Chondrocyte (in vitro differentiated cells): ENCODE measurements around the gene DUS2. TPM values are rescaled to one million over a fixed set of nuclear protein-coding genes. Genes with fewer than 3 reads are reported as not detected.
"Not testable (repeated sequence)": the region's sequence is repeated elsewhere in the genome, so short reads cannot be mapped to it uniquely, and the experiment has no call there.

Experiments
- DNase-seq: peaks from one replicate; pipeline ENCODE4 v3.0.0; 2021; ENCODE audit warnings: mixed read lengths, low spot score
- H3K27ac Mint-ChIP-seq: one replicate; pipeline ENCODE4 v1.8.0; 2021; ENCODE audit warnings: mild to moderate bottlenecking, moderate library complexity, mixed read lengths; ENCODE audit not compliant: unreplicated experiment
- H3K27me3 Mint-ChIP-seq: 2 replicates; pipeline ENCODE4 v1.8.0; 2021; ENCODE audit warnings: low read depth, mixed read lengths
- H3K36me3 Mint-ChIP-seq: 2 replicates; pipeline ENCODE4 v1.8.0; 2021; ENCODE audit warnings: low read depth, mixed read lengths
- H3K4me1 Mint-ChIP-seq: 2 replicates; pipeline ENCODE4 v1.8.0; 2021; ENCODE audit warnings: low read depth, mild to moderate bottlenecking, mixed read lengths
- H3K4me3 Mint-ChIP-seq: one replicate; pipeline ENCODE4 v1.8.0; 2021; ENCODE audit warnings: mild to moderate bottlenecking, moderate library complexity, mixed read lengths; ENCODE audit not compliant: unreplicated experiment
- H3K9me3 Mint-ChIP-seq: 2 replicates; pipeline ENCODE4 v1.8.0; 2021; ENCODE audit warnings: low read depth, mixed read lengths
- CTCF ChIP-seq: fragments of 200-600 bp; sonication (generic); IDR thresholded peaks from 2 replicates; pipeline ENCODE4 v1.5.0; 2021; ENCODE audit warnings: antibody characterized with exemption, mild to moderate bottlenecking, moderate library complexity
- total RNA-seq: library from RNA; stranded (reverse); gene quantifications from 3 replicates; pipeline ENCODE4 v1.2.1, GENCODE V29; 2021

Gene DUS2
- total RNA-seq, 1 donor from 2014 or later: 12.2 TPM

DNA sequence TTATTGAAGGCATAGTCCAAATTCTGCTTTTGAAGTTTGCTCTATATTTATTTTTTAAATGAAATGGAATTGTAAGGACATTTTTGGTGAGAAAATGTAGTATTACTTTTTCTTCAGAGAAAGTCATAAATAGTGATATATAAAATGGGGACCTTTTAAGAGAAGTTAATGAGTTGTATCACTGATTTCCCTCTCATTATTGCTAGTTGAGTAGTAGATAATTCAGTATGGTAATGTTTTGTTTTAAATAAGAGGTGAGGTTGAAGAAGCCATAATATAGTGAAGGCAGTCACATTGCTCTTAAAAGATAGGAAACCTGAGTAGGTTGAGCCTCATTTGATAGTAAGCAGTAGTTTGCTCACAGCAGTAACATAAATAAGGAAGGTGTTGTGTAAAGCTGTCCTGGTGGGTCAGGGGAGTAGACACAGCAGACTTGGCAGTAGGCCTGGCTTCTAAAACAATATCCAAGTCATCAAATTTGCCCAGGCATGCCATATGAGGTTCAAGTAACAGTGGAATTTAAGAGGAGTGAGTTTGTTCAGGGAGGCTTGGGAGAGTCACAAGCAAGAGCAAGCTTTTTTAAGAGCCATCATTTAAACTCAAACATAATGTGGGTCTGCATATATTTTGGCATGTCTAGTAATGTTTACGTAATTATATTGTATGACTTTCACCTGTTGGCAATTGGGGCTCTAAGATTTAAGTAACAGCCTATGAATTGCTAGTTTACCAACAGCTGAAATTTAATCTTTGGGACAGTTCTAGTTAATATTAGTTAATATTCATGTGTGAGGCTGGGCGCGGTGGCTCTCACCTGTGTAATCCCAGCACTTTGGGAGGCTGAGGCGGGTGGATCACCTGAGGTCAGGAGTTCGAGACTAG lies 68.5 kb downstream of the DUS2 start:
- H3K9me3 Mint-ChIP-seq: peaks cover 1% of the 10 kb centered on the region
- no peaks in the 10 kb centered on the region for H3K36me3 Mint-ChIP-seq
- no peak for TF ChIP-seq CTCF
- peaks cover 64% of the 10 kb centered on the region for H3K4me1 Mint-ChIP-seq
- H3K4me3 Mint-ChIP-seq: no peak overlapping the region
- no peaks in the 10 kb centered on the region for H3K27me3 Mint-ChIP-seq
- H3K27ac Mint-ChIP-seq: peak overlapping the region; percentile 41
- no peak for DNase-seq

GRCh38 chr16:68092275-68092674 lies 69.2 kb downstream of the DUS2 start:
- H3K9me3 Mint-ChIP-seq, H3K4me3 Mint-ChIP-seq, H3K36me3 Mint-ChIP-seq, DNase-seq, H3K27me3 Mint-ChIP-seq: not testable (repeated sequence)
- Mint-ChIP-seq H3K4me1 (peaks cover 64% of the 10 kb centered on the region), H3K27ac (peak overlapping the region; percentile 41)

- H3K9me3 Mint-ChIP-seq: peaks cover 10% of the 10 kb centered on the region
- H3K4me3 Mint-ChIP-seq: no peak overlapping the region
- H3K4me1 Mint-ChIP-seq: peaks cover 54% of the 10 kb centered on the region
- peak overlapping the region; percentile 15 for H3K27ac Mint-ChIP-seq
- H3K36me3 Mint-ChIP-seq: no peaks in the 10 kb centered on the region
- peak; percentile 79 for TF ChIP-seq CTCF
- DNase-seq: no peak
- H3K27me3 Mint-ChIP-seq: no peaks in the 10 kb centered on the region
These were observed 70.9 kb downstream of the DUS2 start for GRCh38 chr16:68093816-68094613.

DNA sequence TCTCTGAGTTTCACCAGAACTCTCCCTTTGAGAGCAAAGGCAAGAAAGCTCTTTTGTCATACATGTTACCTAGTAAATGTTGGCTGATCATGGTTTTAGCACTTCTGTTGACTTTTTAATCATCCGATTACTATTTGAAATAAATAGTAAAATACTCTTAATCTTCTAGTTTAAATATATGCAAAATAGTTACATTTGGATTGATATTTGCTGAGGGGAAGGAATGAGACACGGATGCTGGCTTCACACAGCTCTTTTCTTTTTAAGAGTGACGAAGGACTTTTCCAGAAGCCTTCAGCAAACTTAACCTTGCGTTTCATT lies 71.5 kb downstream of the DUS2 start:
- Mint-ChIP-seq H3K4me1 (peaks cover 52% of the 10 kb centered on the region), H3K27me3 (no peaks in the 10 kb centered on the region), H3K36me3 (no peaks in the 10 kb centered on the region), H3K9me3 (peaks cover 10% of the 10 kb centered on the region), H3K4me3 (no peak overlapping the region), H3K27ac (peak overlapping the region; percentile 54)
- DNase-seq: no peak
- no peak for TF ChIP-seq CTCF

- no peak overlapping the region for H3K27ac Mint-ChIP-seq
- H3K27me3 Mint-ChIP-seq: no peaks in the 10 kb centered on the region
- peaks cover 10% of the 10 kb centered on the region for H3K9me3 Mint-ChIP-seq
- no peak for DNase-seq
- no peak for TF ChIP-seq CTCF
- H3K4me3 Mint-ChIP-seq: no peak overlapping the region
- H3K4me1 Mint-ChIP-seq: peaks cover 36% of the 10 kb centered on the region
- no peaks in the 10 kb centered on the region for H3K36me3 Mint-ChIP-seq
These were observed 73.4 kb downstream of the DUS2 start for GRCh38 chr16:68096491-68096890.
